Cardiac fibroblast (primary cell): ENCODE measurements around the gene STX7.
A peak's percentile ranks its signal among the peaks of the same experiment; 100 is the strongest.

Source experiments
- DNase-seq, 2 donors: peaks; one replicate each; pipeline versions ENCODE4 v3.0.0 to v3.0.0-alpha.2; 2010; ENCODE audit warnings: low read depth in 2 of 2
- H3K4me3 ChIP-seq, 2 donors: replicated peaks in 1 of 2; 1 replicate in 1 of 2; 2 replicates in 1 of 2; pipeline ENCODE4 v1.5.1; 2011; ENCODE audit warnings: low read depth in 2 of 2, low read length in 2 of 2, mild to moderate bottlenecking in 2 of 2, moderate library complexity in 1 of 2
- CTCF ChIP-seq: IDR thresholded peaks from one replicate; pipeline ENCODE4 v1.5.1; 2011; ENCODE audit warnings: low read depth, mild to moderate bottlenecking, low read length, inconsistent platforms

Gene STX7

GRCh38 chr6:132411296-132411695 lies 101.6 kb downstream of the STX7 start:
- DNase-seq = no peak
- TF ChIP-seq CTCF = no peak
- H3K4me3 ChIP-seq = no peak overlapping the region

GRCh38 chr6:132410830-132411229 lies 102.1 kb downstream of the STX7 start:
- no peak for TF ChIP-seq CTCF
- DNase-seq = no peak
- no peak overlapping the region for H3K4me3 ChIP-seq

GRCh38 chr6:132405143-132405915 lies 107.6 kb downstream of the STX7 start:
- peak in 1 of 2 donors; percentile 42 for DNase-seq
- H3K4me3 ChIP-seq = no peak overlapping the region
- no peak for TF ChIP-seq CTCF

GRCh38 chr6:132404736-132405135 lies 108.2 kb downstream of the STX7 start:
- no peak overlapping the region for H3K4me3 ChIP-seq
- DNase-seq = peak in 1 of 2 donors; percentile 22
- no peak for TF ChIP-seq CTCF

- no peak for TF ChIP-seq CTCF
- no peak overlapping the region for H3K4me3 ChIP-seq
- no peak for DNase-seq
Observed at GRCh38 chr6:132404330-132404729, 108.6 kb downstream of the STX7 start.

GRCh38 chr6:132401618-132402285 lies 111.2 kb downstream of the STX7 start:
- peak overlapping the region; percentile 70 to 94 for H3K4me3 ChIP-seq
- no peak for DNase-seq
- TF ChIP-seq CTCF = no peak
